Measurements from ENCODE around the gene APOOL.

DNA sequence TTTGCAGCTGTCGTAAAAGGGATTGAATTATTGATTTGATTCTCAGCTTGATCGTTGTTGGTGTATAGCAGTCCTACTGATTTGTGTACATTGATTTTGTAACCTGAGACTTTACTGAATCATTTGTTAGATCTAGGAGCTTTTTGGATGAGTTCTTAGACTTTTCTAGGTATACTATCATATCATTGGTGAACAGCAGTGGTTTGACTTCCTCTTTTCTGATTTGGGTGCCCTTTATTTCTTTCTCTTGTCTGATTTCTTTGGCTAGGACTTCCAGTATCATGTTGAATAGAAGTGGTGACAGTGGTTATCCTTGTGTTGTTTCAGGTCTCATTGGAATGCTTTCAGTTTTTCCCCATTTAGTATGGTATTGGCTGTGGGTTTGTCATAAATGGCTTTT, 8.4 kb downstream of the APOOL start:
- TF ChIP-seq, protein P1, sequence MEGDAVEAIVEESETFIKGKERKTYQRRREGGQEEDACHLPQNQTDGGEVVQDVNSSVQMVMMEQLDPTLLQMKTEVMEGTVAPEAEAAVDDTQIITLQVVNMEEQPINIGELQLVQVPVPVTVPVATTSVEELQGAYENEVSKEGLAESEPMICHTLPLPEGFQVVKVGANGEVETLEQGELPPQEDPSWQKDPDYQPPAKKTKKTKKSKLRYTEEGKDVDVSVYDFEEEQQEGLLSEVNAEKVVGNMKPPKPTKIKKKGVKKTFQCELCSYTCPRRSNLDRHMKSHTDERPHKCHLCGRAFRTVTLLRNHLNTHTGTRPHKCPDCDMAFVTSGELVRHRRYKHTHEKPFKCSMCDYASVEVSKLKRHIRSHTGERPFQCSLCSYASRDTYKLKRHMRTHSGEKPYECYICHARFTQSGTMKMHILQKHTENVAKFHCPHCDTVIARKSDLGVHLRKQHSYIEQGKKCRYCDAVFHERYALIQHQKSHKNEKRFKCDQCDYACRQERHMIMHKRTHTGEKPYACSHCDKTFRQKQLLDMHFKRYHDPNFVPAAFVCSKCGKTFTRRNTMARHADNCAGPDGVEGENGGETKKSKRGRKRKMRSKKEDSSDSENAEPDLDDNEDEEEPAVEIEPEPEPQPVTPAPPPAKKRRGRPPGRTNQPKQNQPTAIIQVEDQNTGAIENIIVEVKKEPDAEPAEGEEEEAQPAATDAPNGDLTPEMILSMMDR (IDR thresholded peaks at IDR 0.05; ENCODE audit: low read depth, low read length) = no peak
- TF ChIP-seq EZH2phosphoT487 (IDR thresholded peaks at IDR 0.05; ENCODE audit: low read depth) = no peak
